ENCODE data around the gene ACTA2.

DNA sequence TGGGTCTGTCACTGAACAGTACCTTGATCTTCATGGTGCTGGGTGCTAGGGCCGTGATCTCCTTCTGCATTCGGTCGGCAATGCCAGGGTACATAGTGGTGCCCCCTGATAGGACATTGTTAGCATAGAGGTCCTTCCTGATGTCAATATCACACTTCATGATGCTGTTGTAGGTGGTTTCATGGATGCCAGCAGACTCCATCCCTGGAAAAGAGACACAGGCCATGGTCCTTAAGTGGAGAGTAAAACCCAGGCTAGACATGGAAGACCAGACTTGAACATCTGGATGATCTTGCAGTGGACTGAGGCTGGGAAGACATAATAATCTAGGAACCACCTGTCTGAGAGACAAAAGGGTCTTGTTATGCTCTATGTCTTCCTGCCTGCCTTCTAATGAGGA lies 14.5 kb downstream of the ACTA2 start:
- TF ChIP-seq, protein P1, sequence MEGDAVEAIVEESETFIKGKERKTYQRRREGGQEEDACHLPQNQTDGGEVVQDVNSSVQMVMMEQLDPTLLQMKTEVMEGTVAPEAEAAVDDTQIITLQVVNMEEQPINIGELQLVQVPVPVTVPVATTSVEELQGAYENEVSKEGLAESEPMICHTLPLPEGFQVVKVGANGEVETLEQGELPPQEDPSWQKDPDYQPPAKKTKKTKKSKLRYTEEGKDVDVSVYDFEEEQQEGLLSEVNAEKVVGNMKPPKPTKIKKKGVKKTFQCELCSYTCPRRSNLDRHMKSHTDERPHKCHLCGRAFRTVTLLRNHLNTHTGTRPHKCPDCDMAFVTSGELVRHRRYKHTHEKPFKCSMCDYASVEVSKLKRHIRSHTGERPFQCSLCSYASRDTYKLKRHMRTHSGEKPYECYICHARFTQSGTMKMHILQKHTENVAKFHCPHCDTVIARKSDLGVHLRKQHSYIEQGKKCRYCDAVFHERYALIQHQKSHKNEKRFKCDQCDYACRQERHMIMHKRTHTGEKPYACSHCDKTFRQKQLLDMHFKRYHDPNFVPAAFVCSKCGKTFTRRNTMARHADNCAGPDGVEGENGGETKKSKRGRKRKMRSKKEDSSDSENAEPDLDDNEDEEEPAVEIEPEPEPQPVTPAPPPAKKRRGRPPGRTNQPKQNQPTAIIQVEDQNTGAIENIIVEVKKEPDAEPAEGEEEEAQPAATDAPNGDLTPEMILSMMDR (IDR thresholded peaks at IDR 0.05; ENCODE audit: low read length) = no peak
- TF ChIP-seq EZH2 (optimal IDR thresholded peaks at IDR 0.05; ENCODE audit: low read depth, low read length) = no peak
- no peak for TF ChIP-seq EZH2phosphoT487 (IDR thresholded peaks at IDR 0.05; ENCODE audit: low read length)

All from MM.1S (cell line).